ENCODE results near the gene BCL11A.

DNA sequence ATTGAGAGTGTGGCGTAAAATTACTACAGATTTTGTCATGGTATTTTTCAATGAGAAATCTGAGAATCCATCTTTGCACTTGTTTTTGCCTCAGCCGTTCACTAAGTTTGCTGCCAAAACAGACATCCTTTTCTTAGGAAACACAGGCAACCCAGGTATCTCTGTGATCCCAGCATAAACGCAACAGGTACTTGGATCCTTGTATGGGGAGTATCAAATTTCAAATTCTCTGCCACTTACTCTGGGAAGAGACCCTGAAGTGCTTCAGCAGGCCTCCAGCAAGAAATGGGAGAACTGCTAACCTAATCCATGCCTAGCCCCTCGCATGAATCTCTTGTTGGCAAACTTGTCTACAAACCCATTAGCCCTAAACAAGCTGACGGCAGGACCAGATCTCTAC, 83.1 kb downstream of the BCL11A start:
- no peak for TF ChIP-seq POLR2A (IDR thresholded peaks at IDR 0.05)
- TF ChIP-seq, protein P1, sequence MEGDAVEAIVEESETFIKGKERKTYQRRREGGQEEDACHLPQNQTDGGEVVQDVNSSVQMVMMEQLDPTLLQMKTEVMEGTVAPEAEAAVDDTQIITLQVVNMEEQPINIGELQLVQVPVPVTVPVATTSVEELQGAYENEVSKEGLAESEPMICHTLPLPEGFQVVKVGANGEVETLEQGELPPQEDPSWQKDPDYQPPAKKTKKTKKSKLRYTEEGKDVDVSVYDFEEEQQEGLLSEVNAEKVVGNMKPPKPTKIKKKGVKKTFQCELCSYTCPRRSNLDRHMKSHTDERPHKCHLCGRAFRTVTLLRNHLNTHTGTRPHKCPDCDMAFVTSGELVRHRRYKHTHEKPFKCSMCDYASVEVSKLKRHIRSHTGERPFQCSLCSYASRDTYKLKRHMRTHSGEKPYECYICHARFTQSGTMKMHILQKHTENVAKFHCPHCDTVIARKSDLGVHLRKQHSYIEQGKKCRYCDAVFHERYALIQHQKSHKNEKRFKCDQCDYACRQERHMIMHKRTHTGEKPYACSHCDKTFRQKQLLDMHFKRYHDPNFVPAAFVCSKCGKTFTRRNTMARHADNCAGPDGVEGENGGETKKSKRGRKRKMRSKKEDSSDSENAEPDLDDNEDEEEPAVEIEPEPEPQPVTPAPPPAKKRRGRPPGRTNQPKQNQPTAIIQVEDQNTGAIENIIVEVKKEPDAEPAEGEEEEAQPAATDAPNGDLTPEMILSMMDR (IDR thresholded peaks at IDR 0.05): no peak
- TF ChIP-seq EP300 (IDR thresholded peaks at IDR 0.05): no peak
